ENCODE measurements around the gene ZNF280D.

- TF ChIP-seq CTCF (conservative IDR thresholded peaks at IDR 0.05 in 1 of 2, IDR thresholded peaks at IDR 0.05 in 1 of 2; ENCODE audit: low read depth in 1 of 2, low read length in 2 of 2) = no peak
- no peak for TF ChIP-seq EZH2 (IDR thresholded peaks at IDR 0.05; ENCODE audit: low read length, missing control alignments)
These were observed 30.0 kb upstream of the ZNF280D start for GRCh38 chr15:56763141-56763895.
